WTC11 (cell line): ENCODE data around the gene ABLIM2. TPM values are rescaled to one million over a fixed set of nuclear protein-coding genes. Genes with fewer than 3 reads are reported as not detected.

Experiments
- ATAC-seq: fragments of 200-7000 bp; cut with Tn5 transposase; 2 replicates; pipeline ENCODE4 v1.10.0; 2021; ENCODE audit warnings: mild to moderate bottlenecking, moderate library complexity
- CTCF ChIA-PET: fragments of 300-600 bp; sonication (Branson Sonifier 250); formaldehyde crosslinking; loops from one replicate; lab custom pipeline; 2021; ENCODE audit warnings: antibody characterized with exemption; lab: Charles Lee
- POLR2A ChIA-PET: fragments of 350-600 bp; sonication (Branson Sonifier 250); formaldehyde crosslinking; loops from one replicate; lab custom pipeline; 2021; ENCODE audit warnings: antibody characterized with exemption; lab: Charles Lee
- DNase-seq: peaks from one replicate; pipeline ENCODE4 v3.0.0; 2021; ENCODE audit warnings: low spot score
- H3K27ac Mint-ChIP-seq: 2 replicates; pipeline ENCODE4 v1.8.0; 2021; ENCODE audit warnings: mixed read lengths
- H3K27me3 Mint-ChIP-seq: 2 replicates; pipeline ENCODE4 v1.8.0; 2021; ENCODE audit warnings: low read depth, mild to moderate bottlenecking, moderate library complexity, mixed read lengths
- H3K36me3 Mint-ChIP-seq: 2 replicates; pipeline ENCODE4 v1.8.0; 2021; ENCODE audit warnings: mixed read lengths
- H3K4me1 Mint-ChIP-seq: 2 replicates; pipeline ENCODE4 v1.8.0; 2022; ENCODE audit warnings: mixed read lengths
- H3K4me3 Mint-ChIP-seq: 2 replicates; pipeline ENCODE4 v1.8.0; 2021; ENCODE audit warnings: mild to moderate bottlenecking, moderate library complexity, mixed read lengths
- H3K9me3 Mint-ChIP-seq: 2 replicates; pipeline ENCODE4 v1.8.0; 2021; ENCODE audit warnings: mixed read lengths
- FOXK1 ChIP-seq: sonication (generic); formaldehyde crosslinking; IDR thresholded peaks from 2 replicates; pipeline ENCODE4 v1.8.0; 2022; ENCODE audit warnings: mild to moderate bottlenecking, moderate library complexity, missing genetic modification reagents
- JAZF1 ChIP-seq: fragments of 250-450 bp; sonication (Bioruptor Pico); IDR thresholded peaks from 2 replicates; pipeline ENCODE4 v1.9.0; 2021; ENCODE audit warnings: moderate library complexity, mild to moderate bottlenecking, inconsistent platforms
- MLX ChIP-seq: sonication (generic); formaldehyde crosslinking; IDR thresholded peaks from 2 replicates; pipeline ENCODE4 v1.8.1; 2023; ENCODE audit warnings: mild to moderate bottlenecking, missing genetic modification reagents, moderate library complexity
- SMAD3 ChIP-seq: sonication (generic); formaldehyde crosslinking; IDR thresholded peaks from 2 replicates; pipeline ENCODE4 v1.8.0; 2022; ENCODE audit warnings: missing genetic modification reagents, mild to moderate bottlenecking, borderline replicate concordance
- TCF7 ChIP-seq: sonication (generic); formaldehyde crosslinking; IDR thresholded peaks from 2 replicates; pipeline ENCODE4 v1.8.0; 2022; ENCODE audit warnings: mild to moderate bottlenecking, low read depth, missing genetic modification reagents, moderate library complexity
- ZNF317 ChIP-seq: sonication (generic); formaldehyde crosslinking; IDR thresholded peaks from 2 replicates; pipeline ENCODE4 v1.8.1; 2023; ENCODE audit warnings: low read depth, mild to moderate bottlenecking, moderate library complexity, missing genetic modification reagents, borderline replicate concordance
- total RNA-seq: library from RNA; stranded (reverse); gene quantifications from 3 replicates; pipeline ENCODE4 v1.2.3, GENCODE V29; 2021
- TF ChIP-seq, protein P1 (sequence below): sonication (generic); formaldehyde crosslinking; IDR thresholded peaks from 2 replicates; pipeline ENCODE4 v1.8.1; 2023; ENCODE audit warnings: mild to moderate bottlenecking, missing genetic modification reagents, borderline replicate concordance
- TF ChIP-seq, protein P2 (sequence below): sonication (generic); formaldehyde crosslinking; IDR thresholded peaks from 2 replicates; pipeline ENCODE4 v1.8.0; 2023; ENCODE audit warnings: mild to moderate bottlenecking, missing genetic modification reagents

Gene ABLIM2
- total RNA-seq, 1 experiment from 2014 or later, result 2.6 TPM

DNA sequence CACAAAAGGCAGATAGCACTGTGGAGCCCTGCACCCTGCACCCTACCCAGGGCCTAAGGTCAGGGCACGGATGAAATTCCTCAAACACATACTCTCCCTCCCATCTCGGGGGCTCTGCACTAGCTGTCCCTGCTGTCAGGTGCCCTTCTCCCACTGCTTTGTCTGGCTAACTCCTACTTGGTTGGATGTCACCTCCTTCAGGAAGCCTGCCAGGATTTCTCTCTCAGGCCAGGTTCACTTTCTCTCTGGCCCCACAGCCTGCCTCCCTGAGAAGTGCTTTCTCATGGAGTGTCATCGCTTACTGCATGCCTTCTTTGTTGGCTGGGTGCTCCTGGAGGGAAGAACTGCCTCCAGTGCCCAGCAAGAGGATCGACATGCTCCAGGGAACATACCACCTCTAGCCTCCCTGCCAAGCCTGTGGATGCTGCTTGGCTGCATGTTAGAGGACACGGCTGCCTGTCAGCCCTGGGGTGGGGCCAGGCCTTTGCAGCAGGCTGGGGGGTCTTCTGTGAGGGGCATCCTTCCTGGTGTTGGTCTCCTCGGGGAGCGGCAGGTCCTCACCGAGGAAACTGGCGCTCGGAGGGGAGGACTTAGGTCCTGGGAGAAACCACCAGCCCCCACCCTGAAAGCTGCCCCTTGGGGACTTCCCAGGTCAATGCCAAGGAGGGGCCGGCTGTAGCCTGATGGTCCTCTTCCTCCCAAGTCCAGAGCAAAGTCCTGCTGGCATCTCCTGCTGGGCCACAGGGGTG lies 15.0 kb downstream of the ABLIM2 start:
- no peak overlapping the region for H3K4me3 Mint-ChIP-seq
- TF ChIP-seq, protein P1, sequence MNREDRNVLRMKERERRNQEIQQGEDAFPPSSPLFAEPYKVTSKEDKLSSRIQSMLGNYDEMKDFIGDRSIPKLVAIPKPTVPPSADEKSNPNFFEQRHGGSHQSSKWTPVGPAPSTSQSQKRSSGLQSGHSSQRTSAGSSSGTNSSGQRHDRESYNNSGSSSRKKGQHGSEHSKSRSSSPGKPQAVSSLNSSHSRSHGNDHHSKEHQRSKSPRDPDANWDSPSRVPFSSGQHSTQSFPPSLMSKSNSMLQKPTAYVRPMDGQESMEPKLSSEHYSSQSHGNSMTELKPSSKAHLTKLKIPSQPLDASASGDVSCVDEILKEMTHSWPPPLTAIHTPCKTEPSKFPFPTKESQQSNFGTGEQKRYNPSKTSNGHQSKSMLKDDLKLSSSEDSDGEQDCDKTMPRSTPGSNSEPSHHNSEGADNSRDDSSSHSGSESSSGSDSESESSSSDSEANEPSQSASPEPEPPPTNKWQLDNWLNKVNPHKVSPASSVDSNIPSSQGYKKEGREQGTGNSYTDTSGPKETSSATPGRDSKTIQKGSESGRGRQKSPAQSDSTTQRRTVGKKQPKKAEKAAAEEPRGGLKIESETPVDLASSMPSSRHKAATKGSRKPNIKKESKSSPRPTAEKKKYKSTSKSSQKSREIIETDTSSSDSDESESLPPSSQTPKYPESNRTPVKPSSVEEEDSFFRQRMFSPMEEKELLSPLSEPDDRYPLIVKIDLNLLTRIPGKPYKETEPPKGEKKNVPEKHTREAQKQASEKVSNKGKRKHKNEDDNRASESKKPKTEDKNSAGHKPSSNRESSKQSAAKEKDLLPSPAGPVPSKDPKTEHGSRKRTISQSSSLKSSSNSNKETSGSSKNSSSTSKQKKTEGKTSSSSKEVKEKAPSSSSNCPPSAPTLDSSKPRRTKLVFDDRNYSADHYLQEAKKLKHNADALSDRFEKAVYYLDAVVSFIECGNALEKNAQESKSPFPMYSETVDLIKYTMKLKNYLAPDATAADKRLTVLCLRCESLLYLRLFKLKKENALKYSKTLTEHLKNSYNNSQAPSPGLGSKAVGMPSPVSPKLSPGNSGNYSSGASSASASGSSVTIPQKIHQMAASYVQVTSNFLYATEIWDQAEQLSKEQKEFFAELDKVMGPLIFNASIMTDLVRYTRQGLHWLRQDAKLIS (CRISPR knock-in tag), result no peak
- TF ChIP-seq, protein P2, sequence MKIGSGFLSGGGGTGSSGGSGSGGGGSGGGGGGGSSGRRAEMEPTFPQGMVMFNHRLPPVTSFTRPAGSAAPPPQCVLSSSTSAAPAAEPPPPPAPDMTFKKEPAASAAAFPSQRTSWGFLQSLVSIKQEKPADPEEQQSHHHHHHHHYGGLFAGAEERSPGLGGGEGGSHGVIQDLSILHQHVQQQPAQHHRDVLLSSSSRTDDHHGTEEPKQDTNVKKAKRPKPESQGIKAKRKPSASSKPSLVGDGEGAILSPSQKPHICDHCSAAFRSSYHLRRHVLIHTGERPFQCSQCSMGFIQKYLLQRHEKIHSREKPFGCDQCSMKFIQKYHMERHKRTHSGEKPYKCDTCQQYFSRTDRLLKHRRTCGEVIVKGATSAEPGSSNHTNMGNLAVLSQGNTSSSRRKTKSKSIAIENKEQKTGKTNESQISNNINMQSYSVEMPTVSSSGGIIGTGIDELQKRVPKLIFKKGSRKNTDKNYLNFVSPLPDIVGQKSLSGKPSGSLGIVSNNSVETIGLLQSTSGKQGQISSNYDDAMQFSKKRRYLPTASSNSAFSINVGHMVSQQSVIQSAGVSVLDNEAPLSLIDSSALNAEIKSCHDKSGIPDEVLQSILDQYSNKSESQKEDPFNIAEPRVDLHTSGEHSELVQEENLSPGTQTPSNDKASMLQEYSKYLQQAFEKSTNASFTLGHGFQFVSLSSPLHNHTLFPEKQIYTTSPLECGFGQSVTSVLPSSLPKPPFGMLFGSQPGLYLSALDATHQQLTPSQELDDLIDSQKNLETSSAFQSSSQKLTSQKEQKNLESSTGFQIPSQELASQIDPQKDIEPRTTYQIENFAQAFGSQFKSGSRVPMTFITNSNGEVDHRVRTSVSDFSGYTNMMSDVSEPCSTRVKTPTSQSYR (CRISPR knock-in tag), result no peak
- TF ChIP-seq ZNF317 (CRISPR knock-in tag) (no peak), JAZF1 (CRISPR knock-in tag) (no peak), SMAD3 (CRISPR knock-in tag) (no peak), MLX (no peak), FOXK1 (CRISPR knock-in tag) (no peak)
- ChIA-PET POLR2A (no interaction called here), CTCF (interaction anchor here (1.0 to 2.2 kb wide), 7 partner anchors 13 to 339 kb away, joined by 3 to 9 read pairs (median 3); partner anchors contain the start of gene ABLIM2)
- H3K4me1 Mint-ChIP-seq, result peaks cover 13% of the 10 kb centered on the region
- peaks cover 3% of the 10 kb centered on the region; the same call in 1 of the 2 replicates for H3K36me3 Mint-ChIP-seq
- ATAC-seq, result no peak
- peaks cover 9% of the 10 kb centered on the region for H3K9me3 Mint-ChIP-seq
- H3K27me3 Mint-ChIP-seq, result peaks cover 6% of the 10 kb centered on the region
- no peak overlapping the region for H3K27ac Mint-ChIP-seq
- DNase-seq, result no peak

DNA sequence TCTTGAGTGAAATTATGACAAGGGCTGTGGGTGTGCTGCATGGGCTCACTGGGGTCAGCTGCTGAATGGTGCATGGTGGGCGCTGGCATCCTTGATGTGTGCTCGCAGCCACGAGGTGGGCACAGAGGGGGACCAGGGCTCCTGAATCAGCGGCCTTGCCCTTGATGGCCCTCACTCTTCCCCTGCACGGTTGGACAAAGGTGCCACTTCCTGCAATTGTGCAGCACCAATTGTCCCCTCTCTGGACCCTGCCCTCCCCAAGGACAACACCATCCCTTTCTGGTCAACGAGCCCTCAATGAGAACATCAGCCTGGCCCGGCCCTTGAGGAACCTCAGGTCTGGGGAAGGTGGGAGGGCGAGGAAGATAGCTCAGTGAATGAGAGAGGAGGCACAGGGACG lies 16.1 kb downstream of the ABLIM2 start:
- H3K9me3 Mint-ChIP-seq, result peaks cover 9% of the 10 kb centered on the region
- ChIA-PET POLR2A (no interaction called here), CTCF (interaction anchor here (1.0 kb wide), 1 partner anchor 34 kb away, joined by 4 read pairs; no protein-coding TSS in a partner anchor)
- DNase-seq (no peak), ATAC-seq (no peak)
- TF ChIP-seq, protein P1 (CRISPR knock-in tag), result no peak
- TF ChIP-seq TCF7 (CRISPR knock-in tag), result no peak
- no peak overlapping the region for H3K27ac Mint-ChIP-seq
- peaks cover 3% of the 10 kb centered on the region; the same call in 1 of the 2 replicates for H3K36me3 Mint-ChIP-seq
- peaks cover 12% of the 10 kb centered on the region for H3K4me1 Mint-ChIP-seq
- H3K4me3 Mint-ChIP-seq, result no peak overlapping the region
- peaks cover 6% of the 10 kb centered on the region for H3K27me3 Mint-ChIP-seq
